AG10803 (cell line): ENCODE measurements around the gene SSH2.

ENCODE experiments used
- DNase-seq: peaks from one replicate; pipeline ENCODE4 v3.0.0; 2010; ENCODE audit warnings: low read depth
- H3K4me3 ChIP-seq: 2 replicates; pipeline ENCODE4 v1.5.1; 2011; ENCODE audit warnings: mild to moderate bottlenecking, low read length, control low read depth
- TF ChIP-seq, protein P1 (sequence below): conservative IDR thresholded peaks from 2 replicates; pipeline ENCODE4 v1.5.1; 2011; ENCODE audit warnings: mild to moderate bottlenecking, low read length, control low read depth, inconsistent platforms

The SSH2 gene

DNA sequence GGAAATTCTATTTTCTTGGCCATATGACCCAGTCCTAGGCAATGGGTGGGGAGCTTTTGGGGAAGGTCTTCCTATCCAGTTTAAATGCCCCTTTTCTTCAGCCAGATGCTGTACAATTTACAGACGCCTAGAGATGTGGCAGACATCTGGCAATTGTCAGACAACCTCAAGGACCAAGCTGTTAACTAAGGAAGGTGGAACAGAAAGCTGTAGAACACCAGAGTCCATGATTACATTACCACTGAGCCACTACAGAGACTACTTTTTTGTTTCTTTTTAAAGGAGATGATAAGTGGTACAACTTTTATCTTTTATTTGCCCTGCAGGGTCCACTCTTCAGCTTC, 286.2 kb downstream of the SSH2 start:
- no peak for DNase-seq
- TF ChIP-seq, protein P1, sequence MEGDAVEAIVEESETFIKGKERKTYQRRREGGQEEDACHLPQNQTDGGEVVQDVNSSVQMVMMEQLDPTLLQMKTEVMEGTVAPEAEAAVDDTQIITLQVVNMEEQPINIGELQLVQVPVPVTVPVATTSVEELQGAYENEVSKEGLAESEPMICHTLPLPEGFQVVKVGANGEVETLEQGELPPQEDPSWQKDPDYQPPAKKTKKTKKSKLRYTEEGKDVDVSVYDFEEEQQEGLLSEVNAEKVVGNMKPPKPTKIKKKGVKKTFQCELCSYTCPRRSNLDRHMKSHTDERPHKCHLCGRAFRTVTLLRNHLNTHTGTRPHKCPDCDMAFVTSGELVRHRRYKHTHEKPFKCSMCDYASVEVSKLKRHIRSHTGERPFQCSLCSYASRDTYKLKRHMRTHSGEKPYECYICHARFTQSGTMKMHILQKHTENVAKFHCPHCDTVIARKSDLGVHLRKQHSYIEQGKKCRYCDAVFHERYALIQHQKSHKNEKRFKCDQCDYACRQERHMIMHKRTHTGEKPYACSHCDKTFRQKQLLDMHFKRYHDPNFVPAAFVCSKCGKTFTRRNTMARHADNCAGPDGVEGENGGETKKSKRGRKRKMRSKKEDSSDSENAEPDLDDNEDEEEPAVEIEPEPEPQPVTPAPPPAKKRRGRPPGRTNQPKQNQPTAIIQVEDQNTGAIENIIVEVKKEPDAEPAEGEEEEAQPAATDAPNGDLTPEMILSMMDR = no peak
- no peak overlapping the region for H3K4me3 ChIP-seq

DNA sequence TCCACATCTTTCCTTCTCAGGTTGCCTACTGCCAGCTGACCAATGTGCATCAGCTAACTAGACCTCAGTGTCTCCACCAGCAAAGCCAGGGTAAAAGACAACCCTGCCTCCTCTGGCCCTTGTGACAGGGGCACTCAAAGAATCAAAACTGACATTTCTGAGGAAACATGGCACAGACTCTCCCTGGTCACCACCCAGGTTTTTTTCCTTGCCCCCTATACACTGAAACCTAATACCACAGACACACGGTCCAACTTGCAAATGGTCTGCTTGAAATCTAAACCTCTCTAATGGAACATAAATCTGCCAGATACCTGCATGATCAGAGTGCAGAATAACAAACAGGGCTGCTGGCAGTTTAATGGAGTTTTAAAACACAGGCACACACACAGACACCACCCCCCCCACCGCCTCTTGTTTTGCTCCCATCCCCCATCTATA, 287.8 kb downstream of the SSH2 start:
- TF ChIP-seq, protein P1 = no peak
- no peak for DNase-seq
- H3K4me3 ChIP-seq = no peak overlapping the region

DNA sequence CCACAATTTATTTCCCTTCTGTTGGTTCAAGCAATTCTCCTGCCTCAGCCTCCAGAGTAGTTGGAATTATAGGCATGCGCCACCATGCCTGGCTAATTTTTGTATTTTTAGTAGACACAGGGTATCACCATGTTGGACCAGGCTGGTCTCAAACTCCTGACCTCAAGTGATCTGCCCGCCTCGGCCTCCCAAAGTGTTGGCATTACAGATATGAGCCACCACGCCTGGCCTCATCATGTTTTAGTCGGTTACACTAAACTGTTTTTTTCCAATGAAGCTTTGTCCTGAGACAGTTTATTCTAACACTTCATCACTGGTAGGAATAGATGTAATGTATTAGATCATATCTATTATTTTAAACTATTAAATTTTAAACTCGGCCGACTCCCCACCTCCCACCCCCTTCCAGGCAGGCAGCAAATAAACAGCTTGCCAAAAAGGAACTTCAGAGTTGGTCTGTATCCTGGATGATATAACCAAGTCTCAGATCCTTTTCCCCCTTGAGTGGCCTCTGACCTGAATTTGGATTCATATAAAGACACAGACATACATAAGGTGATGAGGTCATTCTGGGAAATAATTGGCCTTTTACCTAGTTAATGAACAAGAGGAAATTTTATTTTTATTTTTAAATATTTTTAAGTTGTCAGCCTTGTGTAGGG, 288.9 kb downstream of the SSH2 start:
- H3K4me3 ChIP-seq = no peak overlapping the region
- TF ChIP-seq, protein P1 = no peak
- DNase-seq = no peak

DNA sequence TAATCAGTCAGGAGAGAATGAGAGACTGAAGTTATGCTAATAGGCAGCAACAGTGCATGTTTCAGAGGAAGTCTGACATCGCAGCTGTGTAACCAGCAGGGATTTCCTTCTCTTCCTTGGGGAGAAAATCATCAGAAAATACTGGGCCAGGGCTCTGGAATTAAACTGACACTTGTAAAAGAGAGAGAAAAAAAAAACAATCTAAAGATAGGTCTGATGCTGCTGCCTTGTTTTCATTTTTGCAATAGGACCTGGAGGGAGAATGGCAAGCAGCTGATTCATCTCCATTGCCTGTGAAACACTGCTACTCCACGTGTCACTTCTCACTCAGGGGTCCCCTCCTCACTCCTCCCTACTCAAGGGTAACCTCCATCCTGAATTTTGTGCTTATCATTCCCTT, 289.6 kb downstream of the SSH2 start:
- H3K4me3 ChIP-seq = no peak overlapping the region
- TF ChIP-seq, protein P1 = no peak
- DNase-seq = peak; percentile 66

DNA sequence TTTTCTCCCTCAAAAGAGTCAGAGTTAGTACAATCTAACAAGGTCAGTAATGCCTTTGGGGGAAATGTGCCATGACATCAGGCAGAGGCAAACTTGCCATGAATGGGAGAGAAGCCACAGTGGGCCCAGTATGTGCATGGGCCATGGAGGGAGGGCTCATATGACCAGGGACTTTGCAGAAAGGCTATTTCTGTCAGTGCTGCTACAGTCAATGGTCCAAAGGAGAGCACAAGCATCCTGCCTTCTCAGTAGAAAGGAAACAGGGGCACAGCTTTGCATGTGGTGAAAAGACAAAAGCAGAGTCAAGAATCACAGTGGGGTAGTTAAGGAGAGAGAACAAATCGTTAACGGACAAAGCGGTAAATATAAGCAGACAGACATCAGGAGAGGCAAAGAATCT, 296.1 kb downstream of the SSH2 start:
- no peak overlapping the region for H3K4me3 ChIP-seq
- TF ChIP-seq, protein P1 = no peak
- DNase-seq = no peak

DNA sequence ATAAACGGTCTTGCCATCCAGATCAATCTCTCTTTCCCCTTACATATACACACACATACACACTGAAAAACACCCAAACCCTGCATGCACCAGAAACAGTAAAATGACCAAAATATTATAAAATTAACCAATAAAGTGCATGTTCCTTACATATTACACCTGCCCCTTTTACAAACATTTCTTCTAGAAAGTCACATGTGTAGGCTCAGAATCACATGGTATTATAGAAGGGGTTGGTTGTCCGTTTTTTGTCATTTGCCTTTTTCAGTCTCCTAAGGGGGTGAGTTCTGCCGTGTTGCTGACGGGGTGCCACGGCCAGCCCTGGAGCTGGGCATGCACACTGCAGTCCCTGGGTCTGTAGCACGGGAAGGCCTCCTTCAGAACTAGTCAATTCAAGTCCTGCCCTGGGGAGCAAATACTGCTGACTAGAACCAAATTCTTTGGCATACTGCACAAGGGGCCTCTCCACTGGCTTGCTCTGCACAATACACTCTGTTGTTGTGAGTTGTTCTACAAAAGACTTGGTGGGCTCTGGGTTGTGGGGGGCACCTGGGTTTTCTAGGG, 299.3 kb downstream of the SSH2 start:
- no peak for DNase-seq
- TF ChIP-seq, protein P1 = no peak
- H3K4me3 ChIP-seq = no peak overlapping the region

DNA sequence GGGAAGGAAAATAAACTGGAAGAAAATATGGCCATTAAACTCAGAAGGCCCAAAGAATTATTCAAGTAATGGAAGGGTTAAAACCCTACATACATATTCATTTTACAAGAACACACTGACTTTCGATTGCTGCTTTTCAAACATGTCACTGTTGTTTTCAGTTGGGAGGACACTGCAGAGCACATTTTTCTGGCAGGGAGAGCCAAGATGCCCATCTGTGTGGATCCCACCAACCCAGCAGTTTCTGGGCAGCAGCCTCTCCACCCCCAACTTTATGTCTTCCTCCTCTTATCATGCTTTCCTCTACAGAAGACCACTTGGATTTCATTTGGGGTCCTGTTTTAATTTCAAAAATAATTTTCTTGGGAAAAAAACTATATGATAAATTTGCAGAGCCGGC, 300.2 kb downstream of the SSH2 start:
- TF ChIP-seq, protein P1 = no peak
- no peak overlapping the region for H3K4me3 ChIP-seq
- DNase-seq = no peak
